ENCODE measurements around the gene PRICKLE1.

PRICKLE1 gene

DNA sequence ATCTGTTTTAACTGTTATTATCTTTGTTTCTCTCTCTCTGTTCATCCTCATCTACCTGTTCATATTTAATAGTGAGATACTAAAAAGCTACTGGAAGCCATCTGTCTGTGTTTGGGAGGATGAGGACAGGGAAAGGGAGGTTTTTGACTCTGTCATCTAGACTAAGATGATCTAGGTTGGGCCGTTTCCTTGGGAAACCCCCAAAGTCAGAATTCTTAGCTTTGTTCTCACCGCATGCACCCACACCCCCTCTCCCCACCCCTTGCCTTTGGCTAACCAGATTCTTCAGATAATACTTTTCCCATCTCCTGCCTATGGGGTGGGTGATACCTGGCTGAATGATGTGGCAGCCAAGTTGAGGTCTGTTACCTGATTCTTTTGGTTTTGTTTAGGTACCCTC lies 73.0 kb downstream of the PRICKLE1 start:
- no peak overlapping the region for H3K4me3 ChIP-seq (IDR thresholded peaks at IDR 0.05; ENCODE audit: insufficient read depth, low read depth, low read length)
- no peaks in the 10 kb centered on the region for H4K20me1 ChIP-seq (ENCODE audit: insufficient read depth)
- no peaks in the 10 kb centered on the region for H3K27me3 ChIP-seq (ENCODE audit: insufficient read depth, low read depth)
- H3K9ac ChIP-seq = no peak overlapping the region
- H3K27ac ChIP-seq = no peak overlapping the region
- no peaks in the 10 kb centered on the region for H3K36me3 ChIP-seq (ENCODE audit: insufficient read depth)
- H3K79me2 ChIP-seq (ENCODE audit: insufficient read depth, low read depth) = no peaks in the 10 kb centered on the region
- H3K4me1 ChIP-seq (ENCODE audit: low read depth, poor library complexity, severe bottlenecking) = no peaks in the 10 kb centered on the region
- H3K4me2 ChIP-seq = no peak overlapping the region
- TF ChIP-seq, protein P1, sequence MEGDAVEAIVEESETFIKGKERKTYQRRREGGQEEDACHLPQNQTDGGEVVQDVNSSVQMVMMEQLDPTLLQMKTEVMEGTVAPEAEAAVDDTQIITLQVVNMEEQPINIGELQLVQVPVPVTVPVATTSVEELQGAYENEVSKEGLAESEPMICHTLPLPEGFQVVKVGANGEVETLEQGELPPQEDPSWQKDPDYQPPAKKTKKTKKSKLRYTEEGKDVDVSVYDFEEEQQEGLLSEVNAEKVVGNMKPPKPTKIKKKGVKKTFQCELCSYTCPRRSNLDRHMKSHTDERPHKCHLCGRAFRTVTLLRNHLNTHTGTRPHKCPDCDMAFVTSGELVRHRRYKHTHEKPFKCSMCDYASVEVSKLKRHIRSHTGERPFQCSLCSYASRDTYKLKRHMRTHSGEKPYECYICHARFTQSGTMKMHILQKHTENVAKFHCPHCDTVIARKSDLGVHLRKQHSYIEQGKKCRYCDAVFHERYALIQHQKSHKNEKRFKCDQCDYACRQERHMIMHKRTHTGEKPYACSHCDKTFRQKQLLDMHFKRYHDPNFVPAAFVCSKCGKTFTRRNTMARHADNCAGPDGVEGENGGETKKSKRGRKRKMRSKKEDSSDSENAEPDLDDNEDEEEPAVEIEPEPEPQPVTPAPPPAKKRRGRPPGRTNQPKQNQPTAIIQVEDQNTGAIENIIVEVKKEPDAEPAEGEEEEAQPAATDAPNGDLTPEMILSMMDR (conservative IDR thresholded peaks at IDR 0.05; ENCODE audit: low read depth, low read length) = no peak
- no peak overlapping the region for H2AFZ ChIP-seq (ENCODE audit: low read depth)

DNA sequence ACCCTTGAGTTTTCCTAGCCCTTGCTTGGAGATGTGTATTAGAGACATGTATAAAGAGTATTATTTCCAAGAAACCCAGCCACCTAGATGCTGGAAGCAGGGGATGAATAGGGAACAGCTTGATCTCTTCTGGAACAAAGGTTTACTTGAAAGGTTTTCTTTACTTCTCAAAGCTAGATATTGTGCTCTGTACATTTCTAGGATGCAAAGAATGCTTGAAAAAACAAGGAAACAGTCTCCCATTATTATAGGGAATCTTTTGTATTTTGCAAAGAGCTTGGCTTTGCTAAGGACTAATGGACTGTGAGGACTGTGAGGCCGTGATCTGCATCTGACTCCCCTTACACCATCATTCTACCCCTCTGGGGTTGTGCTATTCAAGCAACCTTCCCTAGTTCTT lies 77.9 kb downstream of the PRICKLE1 start:
- H3K36me3 ChIP-seq (ENCODE audit: insufficient read depth) = no peaks in the 10 kb centered on the region
- no peak overlapping the region for H3K4me2 ChIP-seq
- H3K27me3 ChIP-seq (ENCODE audit: insufficient read depth, low read depth) = no peaks in the 10 kb centered on the region
- H3K27ac ChIP-seq = no peak overlapping the region
- H3K79me2 ChIP-seq (ENCODE audit: insufficient read depth, low read depth) = no peaks in the 10 kb centered on the region
- no peak overlapping the region for H3K9ac ChIP-seq
- H4K20me1 ChIP-seq (ENCODE audit: insufficient read depth) = no peaks in the 10 kb centered on the region
- TF ChIP-seq, protein P1 (conservative IDR thresholded peaks at IDR 0.05; ENCODE audit: low read depth, low read length) = no peak
- H3K4me1 ChIP-seq (ENCODE audit: low read depth, poor library complexity, severe bottlenecking) = no peaks in the 10 kb centered on the region
- no peak overlapping the region for H3K4me3 ChIP-seq (IDR thresholded peaks at IDR 0.05; ENCODE audit: insufficient read depth, low read depth, low read length)
- no peak overlapping the region for H2AFZ ChIP-seq (ENCODE audit: low read depth)

DNA sequence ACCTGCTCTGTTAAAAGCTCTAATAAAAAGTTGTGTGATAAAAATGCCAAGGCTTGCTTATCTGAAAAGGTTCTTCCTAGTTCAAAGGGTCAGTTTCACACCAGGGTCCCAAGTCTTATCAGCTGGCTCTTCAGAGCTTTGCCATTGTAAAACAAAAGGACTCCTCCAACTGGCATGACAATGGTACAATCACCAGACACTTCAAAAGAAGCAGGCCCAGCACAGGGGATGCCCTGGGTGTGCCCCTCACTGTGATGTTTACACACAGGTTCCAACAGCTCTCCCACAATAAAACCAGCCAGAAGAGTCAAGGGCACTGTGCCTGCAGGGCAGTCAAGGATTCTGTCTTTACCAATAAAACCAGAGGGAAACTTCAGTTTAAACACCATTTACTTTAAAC lies 78.7 kb downstream of the PRICKLE1 start:
- Histone ChIP-seq H3K27me3 (ENCODE audit: insufficient read depth, low read depth) (no peaks in the 10 kb centered on the region), H3K4me1 (ENCODE audit: low read depth, poor library complexity, severe bottlenecking) (no peaks in the 10 kb centered on the region)

DNA sequence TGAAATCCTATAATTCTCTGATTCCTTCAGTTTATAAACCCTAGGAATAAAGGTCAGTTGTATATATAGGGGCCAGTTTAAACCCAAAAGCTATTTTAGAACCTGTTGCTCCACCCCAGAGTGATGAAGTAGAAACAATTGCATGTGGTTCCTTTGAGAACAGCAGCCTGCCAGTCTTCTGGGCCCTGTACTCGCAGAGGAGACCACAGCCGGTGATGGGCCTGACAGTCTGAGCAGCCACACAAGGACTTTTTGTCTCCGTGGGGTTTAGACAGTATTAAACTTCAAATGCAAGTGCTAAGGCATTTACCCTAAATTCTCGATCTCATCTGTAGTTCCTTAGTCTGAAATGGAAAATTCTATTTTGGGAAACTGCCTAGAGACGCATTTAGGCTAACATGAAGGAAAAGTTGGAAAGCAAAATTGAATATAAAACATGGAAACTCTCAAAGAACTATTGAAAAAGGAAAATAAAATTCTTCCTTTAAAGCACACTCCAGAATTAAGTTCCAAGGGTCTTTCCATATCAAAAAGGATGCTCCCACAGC lies 80.6 kb downstream of the PRICKLE1 start:
- Histone ChIP-seq H3K36me3 (ENCODE audit: insufficient read depth) (no peaks in the 10 kb centered on the region), H3K4me2 (no peak overlapping the region), H3K27ac (no peak overlapping the region), H2AFZ (ENCODE audit: low read depth) (no peak overlapping the region), H3K9ac (no peak overlapping the region), H3K79me2 (ENCODE audit: insufficient read depth, low read depth) (no peaks in the 10 kb centered on the region), H3K27me3 (ENCODE audit: insufficient read depth, low read depth) (no peaks in the 10 kb centered on the region), H4K20me1 (ENCODE audit: insufficient read depth) (no peaks in the 10 kb centered on the region), H3K4me3 (IDR thresholded peaks at IDR 0.05; ENCODE audit: insufficient read depth, low read depth, low read length) (no peak overlapping the region), H3K4me1 (ENCODE audit: low read depth, poor library complexity, severe bottlenecking) (no peaks in the 10 kb centered on the region)
- TF ChIP-seq, protein P1 (conservative IDR thresholded peaks at IDR 0.05; ENCODE audit: low read depth, low read length) = no peak

More for the DNA sequence above, 78.7 kb downstream of the PRICKLE1 start:
- no peak overlapping the region for H3K4me3 ChIP-seq (IDR thresholded peaks at IDR 0.05; ENCODE audit: insufficient read depth, low read depth, low read length)
- no peak overlapping the region for H2AFZ ChIP-seq (ENCODE audit: low read depth)
- no peak overlapping the region for H3K4me2 ChIP-seq
- no peaks in the 10 kb centered on the region for H4K20me1 ChIP-seq (ENCODE audit: insufficient read depth)
- H3K36me3 ChIP-seq (ENCODE audit: insufficient read depth) = no peaks in the 10 kb centered on the region
- H3K9ac ChIP-seq = no peak overlapping the region
- TF ChIP-seq, protein P1 (conservative IDR thresholded peaks at IDR 0.05; ENCODE audit: low read depth, low read length) = no peak
- no peak overlapping the region for H3K27ac ChIP-seq
- H3K79me2 ChIP-seq (ENCODE audit: insufficient read depth, low read depth) = no peaks in the 10 kb centered on the region
